GM21529 (cell line): ENCODE measurements around the gene BCAR3.
"Not testable (repeated sequence)": the region's sequence is repeated elsewhere in the genome, so short reads cannot be mapped to it uniquely, and the experiment has no call there.

Experiments used
- ATAC-seq: cut with Tn5 transposase; IDR thresholded peaks from one replicate; pipeline ENCODE4 v1.9.1; 2021; ENCODE audit not compliant: unreplicated experiment

BCAR3 gene

GRCh38 chr1:93707956-93708355 lies 26.3 kb upstream of the BCAR3 start:
- peak; percentile 64 for ATAC-seq

GRCh38 chr1:93705892-93706500 lies 24.4 kb upstream of the BCAR3 start:
- ATAC-seq = no peak

- peak; percentile 45 for ATAC-seq
Measured at GRCh38 chr1:93704052-93704451, 22.4 kb upstream of the BCAR3 start.

- ATAC-seq = peak; percentile 3
Measured at GRCh38 chr1:93703643-93704042, 22.0 kb upstream of the BCAR3 start.

GRCh38 chr1:93702828-93703183 lies 21.2 kb upstream of the BCAR3 start:
- ATAC-seq = no peak

- peak; percentile 27 for ATAC-seq
Measured at GRCh38 chr1:93702111-93702827, 20.6 kb upstream of the BCAR3 start.

GRCh38 chr1:93701629-93702028 lies 20.0 kb upstream of the BCAR3 start:
- ATAC-seq = no peak

- ATAC-seq = no peak
Measured at GRCh38 chr1:93700532-93701469, 19.2 kb upstream of the BCAR3 start.

GRCh38 chr1:93699503-93700168 lies 18.0 kb upstream of the BCAR3 start:
- no peak for ATAC-seq

- no peak for ATAC-seq
Measured at GRCh38 chr1:93699049-93699384, 17.4 kb upstream of the BCAR3 start.

- ATAC-seq = no peak
Measured at GRCh38 chr1:93698329-93699048, 16.9 kb upstream of the BCAR3 start.

- ATAC-seq = not testable (repeated sequence)
Measured at GRCh38 chr1:93697566-93697965, 15.9 kb upstream of the BCAR3 start.

GRCh38 chr1:93695411-93696005 lies 13.9 kb upstream of the BCAR3 start:
- peak; percentile 58 for ATAC-seq

GRCh38 chr1:93694819-93695218 lies 13.2 kb upstream of the BCAR3 start:
- ATAC-seq = no peak

- no peak for ATAC-seq
Measured at GRCh38 chr1:93694039-93694438, 12.4 kb upstream of the BCAR3 start.

- peak; percentile 71 for ATAC-seq
Measured at GRCh38 chr1:93692983-93693591, 11.4 kb upstream of the BCAR3 start.

GRCh38 chr1:93692451-93692861 lies 10.8 kb upstream of the BCAR3 start:
- no peak for ATAC-seq

- ATAC-seq = no peak
Measured at GRCh38 chr1:93692026-93692425, 10.4 kb upstream of the BCAR3 start.

GRCh38 chr1:93690921-93691789 lies 9.5 kb upstream of the BCAR3 start:
- no peak for ATAC-seq
